Memory B cell (primary cell): Measurements from ENCODE around the gene CCNJ.
"Not testable (repeated sequence)": the region's sequence is repeated elsewhere in the genome, so short reads cannot be mapped to it uniquely, and the experiment has no call there.

Experiments
- ATAC-seq: fragments of 150-1000 bp; cut with Tn5 transposase; 2 replicates; pipeline ENCODE4 v1.10.0; 2021; ENCODE audit warnings: low read depth, mild to moderate bottlenecking, moderate library complexity
- DNase-seq, 2 donors: peaks; one replicate each; pipeline ENCODE4 v3.0.0; 2022; ENCODE audit warnings: low spot score in 2 of 2
- H3K27ac Mint-ChIP-seq: one replicate; pipeline ENCODE4 v1.8.0; 2022; ENCODE audit warnings: mild to moderate bottlenecking, moderate library complexity, mixed read lengths
- H3K27me3 Mint-ChIP-seq: one replicate; pipeline ENCODE4 v1.8.0; 2022; ENCODE audit warnings: mixed read lengths
- H3K36me3 Mint-ChIP-seq: one replicate; pipeline ENCODE4 v1.8.0; 2022; ENCODE audit warnings: mild to moderate bottlenecking, mixed read lengths
- H3K4me1 Mint-ChIP-seq: one replicate; pipeline ENCODE4 v1.8.0; 2022; ENCODE audit warnings: mixed read lengths
- H3K4me3 Mint-ChIP-seq: one replicate; pipeline ENCODE4 v1.8.0; 2022; ENCODE audit warnings: mild to moderate bottlenecking, moderate library complexity, mixed read lengths
- H3K9me3 Mint-ChIP-seq: one replicate; pipeline ENCODE4 v1.8.0; 2022; ENCODE audit warnings: mixed read lengths

The CCNJ gene

GRCh38 chr10:96043893-96044715, 721 bp downstream of the CCNJ start:
- no peaks in the 10 kb centered on the region for H3K9me3 Mint-ChIP-seq
- ATAC-seq (peak; percentile 47), DNase-seq (peak; percentile 43 to 57)
- H3K36me3 Mint-ChIP-seq, result peaks cover 14% of the 10 kb centered on the region
- peak overlapping the region; percentile 85 for H3K4me3 Mint-ChIP-seq
- no peaks in the 10 kb centered on the region for H3K27me3 Mint-ChIP-seq
- peak overlapping the region; percentile 89 for H3K27ac Mint-ChIP-seq
- peaks cover 44% of the 10 kb centered on the region for H3K4me1 Mint-ChIP-seq

DNA sequence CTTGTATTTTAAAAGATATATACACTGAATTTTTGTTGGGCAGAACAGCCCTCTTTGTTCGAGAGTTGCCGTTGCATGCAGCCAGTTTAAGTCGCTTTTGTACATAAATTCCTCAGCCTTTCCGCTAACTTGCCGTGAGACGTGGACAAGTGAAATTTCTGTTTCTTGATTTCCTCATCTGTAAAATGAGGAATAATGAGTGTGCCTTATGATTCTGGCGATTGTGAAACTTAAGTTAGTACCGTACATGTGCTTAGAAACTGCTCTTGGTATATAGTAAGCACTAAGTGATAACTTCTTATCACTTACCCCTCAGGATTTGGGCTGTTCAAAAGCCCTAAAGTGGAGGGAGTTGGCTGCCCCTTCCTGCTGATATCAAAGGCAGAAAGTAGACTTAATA, 1.4 kb downstream of the CCNJ start:
- H3K9me3 Mint-ChIP-seq, result no peaks in the 10 kb centered on the region
- no peaks in the 10 kb centered on the region for H3K27me3 Mint-ChIP-seq
- ATAC-seq (no peak), DNase-seq (no peak)
- peaks cover 49% of the 10 kb centered on the region for H3K4me1 Mint-ChIP-seq
- peak overlapping the region; percentile 89 for H3K27ac Mint-ChIP-seq
- peak overlapping the region; percentile 85 for H3K4me3 Mint-ChIP-seq
- H3K36me3 Mint-ChIP-seq, result peaks cover 16% of the 10 kb centered on the region

GRCh38 chr10:96046546-96046945, 3.2 kb downstream of the CCNJ start:
- Mint-ChIP-seq H3K9me3 (no peaks in the 10 kb centered on the region), H3K27me3 (no peaks in the 10 kb centered on the region), H3K27ac (peak overlapping the region; percentile 58), H3K36me3 (peaks cover 17% of the 10 kb centered on the region), H3K4me3 (no peak overlapping the region), H3K4me1 (peaks cover 50% of the 10 kb centered on the region)
- no peak for DNase-seq
- no peak for ATAC-seq

DNA sequence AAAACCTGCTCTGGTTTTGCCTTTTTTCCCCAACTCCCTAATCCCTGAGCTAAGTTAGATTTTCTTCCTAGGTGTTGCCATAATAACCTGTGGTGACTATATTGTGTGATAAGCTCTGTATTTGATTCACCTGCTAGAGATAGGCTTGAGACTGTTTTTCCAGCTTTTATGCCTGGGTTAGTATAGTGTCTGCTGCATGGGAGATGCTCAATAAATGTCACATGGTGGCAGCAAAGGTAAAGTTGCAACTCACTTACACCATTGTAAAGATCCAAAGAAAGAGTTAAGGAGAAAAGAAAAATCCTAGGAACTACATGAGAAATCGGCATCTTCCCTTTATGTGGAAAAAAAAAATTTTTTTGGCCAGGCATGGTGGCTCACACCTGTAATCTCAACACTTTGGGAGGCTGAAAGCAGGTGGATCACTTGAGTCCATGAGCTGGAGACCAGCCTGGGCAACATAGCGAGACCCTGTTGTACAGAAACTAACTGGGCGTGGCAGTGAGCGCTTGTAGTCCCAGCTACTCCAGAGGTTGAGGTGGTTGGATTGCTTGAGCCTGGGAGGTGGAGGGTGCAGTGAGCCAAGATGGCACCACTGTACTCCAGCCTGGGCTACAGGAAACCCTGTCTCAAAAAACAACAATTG, 3.7 kb downstream of the CCNJ start:
- Mint-ChIP-seq H3K36me3 (peaks cover 21% of the 10 kb centered on the region), H3K9me3 (no peaks in the 10 kb centered on the region), H3K27ac (no peak overlapping the region), H3K4me3 (no peak overlapping the region), H3K27me3 (no peaks in the 10 kb centered on the region), H3K4me1 (peaks cover 54% of the 10 kb centered on the region)
- ATAC-seq (no peak), DNase-seq (no peak)

DNA sequence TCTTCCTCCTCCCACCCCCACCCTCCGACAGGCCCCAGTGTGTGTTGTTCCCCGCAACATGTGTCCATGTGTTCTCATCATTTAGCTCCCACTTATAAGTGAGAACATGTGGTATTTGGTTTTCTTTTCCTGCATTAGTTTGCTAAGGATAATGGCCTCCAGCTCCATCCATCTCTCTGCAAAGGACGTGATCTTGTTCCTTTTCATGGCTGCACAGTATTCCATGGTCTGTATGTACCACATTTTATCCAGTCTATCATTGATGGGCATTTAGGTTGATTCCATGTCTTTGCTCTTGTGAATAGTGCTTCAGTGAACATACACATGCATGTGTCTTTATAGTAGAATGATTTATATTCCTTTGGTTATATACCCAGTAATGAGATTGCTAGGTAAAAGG, 4.5 kb downstream of the CCNJ start:
- Mint-ChIP-seq H3K4me1 (peaks cover 49% of the 10 kb centered on the region), H3K36me3 (peaks cover 21% of the 10 kb centered on the region)
- not testable (repeated sequence) for H3K9me3 Mint-ChIP-seq, DNase-seq, H3K4me3 Mint-ChIP-seq, H3K27ac Mint-ChIP-seq, ATAC-seq, H3K27me3 Mint-ChIP-seq

GRCh38 chr10:96049340-96049739, 6.0 kb downstream of the CCNJ start:
- Mint-ChIP-seq H3K27ac (no peak overlapping the region), H3K36me3 (peaks cover 23% of the 10 kb centered on the region), H3K4me3 (no peak overlapping the region), H3K9me3 (no peaks in the 10 kb centered on the region), H3K27me3 (no peaks in the 10 kb centered on the region), H3K4me1 (peaks cover 50% of the 10 kb centered on the region)
- ATAC-seq, result peak; percentile 46
- DNase-seq, result no peak

DNA sequence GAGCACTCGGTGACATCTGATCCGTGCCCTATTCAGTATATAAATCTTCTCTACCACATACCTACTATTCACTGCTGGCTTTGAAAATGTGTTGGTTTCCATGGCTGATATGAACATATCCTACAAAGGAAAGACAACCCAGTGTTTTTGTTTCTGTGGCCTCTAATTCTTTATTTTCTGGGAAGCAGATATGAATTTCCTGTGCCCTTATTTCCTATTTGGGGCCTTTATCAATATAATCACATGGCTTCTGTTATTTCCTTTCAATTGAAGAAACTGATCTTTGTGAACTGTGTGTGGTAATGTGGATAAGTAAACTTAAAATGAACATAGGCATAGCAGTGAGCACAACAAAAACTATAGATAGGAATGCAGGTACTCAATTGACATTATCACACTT, 10.6 kb downstream of the CCNJ start:
- Mint-ChIP-seq H3K27ac (no peak overlapping the region), H3K36me3 (peaks cover 28% of the 10 kb centered on the region), H3K4me3 (no peak overlapping the region), H3K4me1 (peaks cover 14% of the 10 kb centered on the region), H3K9me3 (no peaks in the 10 kb centered on the region), H3K27me3 (no peaks in the 10 kb centered on the region)
- ATAC-seq (no peak), DNase-seq (no peak)

DNA sequence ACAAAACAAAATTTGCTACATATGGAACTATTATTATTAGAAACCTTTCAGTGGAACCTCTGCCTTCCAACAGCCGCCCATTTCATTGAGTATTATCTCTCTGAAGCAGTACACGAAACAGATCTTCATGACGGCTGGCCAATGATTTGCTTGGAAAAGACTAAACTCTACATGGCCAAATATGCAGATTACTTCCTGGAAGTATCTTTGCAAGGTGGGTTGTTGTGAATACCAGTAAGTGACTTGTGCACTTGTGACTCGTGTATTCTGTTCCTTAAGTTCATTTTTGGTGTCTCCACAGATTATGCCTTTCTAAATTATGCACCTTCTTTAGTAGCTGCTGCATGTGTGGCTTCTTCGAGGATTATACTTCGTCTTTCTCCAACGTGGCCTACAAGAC, 13.4 kb downstream of the CCNJ start:
- Mint-ChIP-seq H3K27ac (no peak overlapping the region), H3K9me3 (no peaks in the 10 kb centered on the region), H3K27me3 (no peaks in the 10 kb centered on the region), H3K4me1 (peaks cover 5% of the 10 kb centered on the region), H3K36me3 (peaks cover 29% of the 10 kb centered on the region), H3K4me3 (no peak overlapping the region)
- DNase-seq, result no peak
- ATAC-seq, result no peak

DNA sequence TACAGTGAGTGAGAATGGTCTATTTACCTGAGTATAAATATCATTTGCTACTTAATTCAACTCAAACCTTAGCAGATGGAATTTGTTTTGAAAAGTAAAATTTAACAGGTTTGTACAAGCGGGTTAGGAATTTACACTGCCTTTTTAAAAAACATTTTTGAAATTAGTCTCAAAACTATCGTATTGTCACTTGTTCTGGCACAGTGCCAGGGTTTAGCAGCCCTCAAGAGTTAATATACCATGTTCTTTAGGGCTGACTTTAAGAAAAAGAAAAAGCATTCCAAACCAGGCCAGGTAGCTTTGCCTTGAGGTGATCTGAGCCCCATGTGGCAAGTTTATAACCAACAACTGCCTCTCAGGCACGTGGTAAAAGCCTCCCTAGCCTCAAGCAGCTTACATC, 17.8 kb downstream of the CCNJ start:
- ATAC-seq (no peak), DNase-seq (no peak)
- Mint-ChIP-seq H3K27ac (no peak overlapping the region), H3K27me3 (no peaks in the 10 kb centered on the region), H3K36me3 (peaks cover 30% of the 10 kb centered on the region), H3K9me3 (no peaks in the 10 kb centered on the region), H3K4me3 (no peak overlapping the region), H3K4me1 (no peaks in the 10 kb centered on the region)

DNA sequence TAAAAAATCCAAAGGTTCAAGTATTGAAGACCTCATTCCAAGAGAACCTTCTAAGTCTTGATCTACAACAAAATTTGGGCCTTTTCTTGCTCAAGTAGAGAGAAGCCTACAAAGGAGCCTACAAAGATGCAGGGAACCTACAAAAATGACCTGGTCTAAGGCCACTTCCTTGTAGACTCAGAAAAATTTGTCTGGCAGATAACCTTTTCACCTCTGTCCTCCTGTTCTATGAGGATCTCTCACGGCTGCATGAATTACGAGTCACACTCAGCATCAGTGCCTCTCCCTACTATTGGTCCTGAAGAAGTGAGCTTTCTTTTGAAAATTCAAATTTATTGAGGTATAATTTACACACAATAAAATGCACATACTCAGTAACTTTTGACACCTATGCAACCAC, 29.3 kb downstream of the CCNJ start:
- H3K4me3 Mint-ChIP-seq, result no peak overlapping the region
- H3K27ac Mint-ChIP-seq, result no peak overlapping the region
- no peaks in the 10 kb centered on the region for H3K27me3 Mint-ChIP-seq
- ATAC-seq (no peak), DNase-seq (no peak)
- no peaks in the 10 kb centered on the region for H3K9me3 Mint-ChIP-seq
- peaks cover 2% of the 10 kb centered on the region for H3K4me1 Mint-ChIP-seq
- peaks cover 10% of the 10 kb centered on the region for H3K36me3 Mint-ChIP-seq

DNA sequence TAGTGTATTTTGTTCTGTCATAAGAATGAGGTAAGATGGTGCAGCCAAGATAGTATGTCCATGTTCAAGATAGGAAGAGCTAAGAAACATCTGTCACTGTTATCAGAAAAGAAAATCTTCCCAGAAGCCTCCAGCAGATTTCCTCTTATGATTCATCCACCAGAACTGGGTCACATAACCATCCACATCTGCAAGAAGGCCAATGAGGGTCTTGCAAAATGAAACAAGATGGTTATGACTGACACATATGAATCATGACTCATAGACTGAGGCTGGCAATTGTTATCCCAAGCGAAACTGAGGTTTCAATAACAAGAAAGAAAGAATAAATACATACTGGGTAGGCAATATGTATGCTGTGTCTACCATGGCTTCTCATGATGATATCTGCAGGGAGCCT, 30.3 kb downstream of the CCNJ start:
- Mint-ChIP-seq H3K27me3 (no peaks in the 10 kb centered on the region), H3K4me3 (no peak overlapping the region), H3K36me3 (peaks cover 15% of the 10 kb centered on the region), H3K4me1 (peaks cover 2% of the 10 kb centered on the region), H3K9me3 (no peaks in the 10 kb centered on the region), H3K27ac (no peak overlapping the region)
- no peak for DNase-seq
- no peak for ATAC-seq

- ATAC-seq (no peak), DNase-seq (no peak)
- Mint-ChIP-seq H3K4me1 (peaks cover 2% of the 10 kb centered on the region), H3K9me3 (no peaks in the 10 kb centered on the region), H3K4me3 (no peak overlapping the region), H3K27me3 (no peaks in the 10 kb centered on the region), H3K36me3 (peaks cover 17% of the 10 kb centered on the region), H3K27ac (no peak overlapping the region)
Observed at GRCh38 chr10:96074776-96075175, 31.4 kb downstream of the CCNJ start.

DNA sequence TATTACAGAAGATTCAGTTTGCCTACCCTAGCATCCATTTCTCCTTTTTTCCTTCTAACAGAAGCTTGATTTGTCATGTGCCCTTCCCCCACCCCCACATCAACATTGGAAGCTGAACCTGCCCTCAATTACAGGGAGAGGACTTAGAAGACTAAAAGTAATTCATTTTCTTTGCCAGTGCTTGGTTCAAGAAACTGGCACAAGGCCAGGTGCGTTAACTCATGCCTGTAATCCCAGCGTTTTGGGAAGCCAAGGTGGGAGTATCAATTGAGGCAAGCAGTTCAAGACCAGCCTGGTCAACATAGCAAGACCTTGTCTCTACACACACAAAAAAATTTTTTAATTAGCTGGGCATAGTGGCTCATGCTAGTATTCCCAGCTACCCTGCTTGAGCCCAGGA, 32.6 kb downstream of the CCNJ start:
- Mint-ChIP-seq H3K36me3 (peaks cover 22% of the 10 kb centered on the region), H3K27me3 (no peaks in the 10 kb centered on the region), H3K4me3 (no peak overlapping the region), H3K9me3 (no peaks in the 10 kb centered on the region), H3K27ac (no peak overlapping the region), H3K4me1 (peaks cover 2% of the 10 kb centered on the region)
- ATAC-seq (no peak), DNase-seq (no peak)

DNA sequence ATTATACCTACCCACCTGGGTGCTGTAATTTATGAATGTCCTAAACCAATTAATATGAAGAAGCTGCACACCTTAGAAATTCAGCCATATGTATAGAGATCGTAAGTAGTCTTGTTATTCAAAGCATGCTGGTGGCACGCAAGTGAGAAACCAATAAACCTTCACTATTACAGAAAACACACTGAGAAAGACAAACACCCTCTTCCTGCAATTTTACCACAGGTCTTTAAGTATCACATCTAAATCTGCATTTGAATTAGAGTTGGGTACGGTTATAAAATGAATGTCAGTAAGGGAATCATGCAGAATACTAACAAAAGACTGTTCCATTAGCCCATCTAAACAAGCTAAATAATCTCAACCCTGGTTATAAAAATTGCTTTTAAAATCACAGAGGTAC, 33.8 kb downstream of the CCNJ start:
- no peak for ATAC-seq
- Mint-ChIP-seq H3K9me3 (no peaks in the 10 kb centered on the region), H3K4me3 (no peak overlapping the region)

DNA sequence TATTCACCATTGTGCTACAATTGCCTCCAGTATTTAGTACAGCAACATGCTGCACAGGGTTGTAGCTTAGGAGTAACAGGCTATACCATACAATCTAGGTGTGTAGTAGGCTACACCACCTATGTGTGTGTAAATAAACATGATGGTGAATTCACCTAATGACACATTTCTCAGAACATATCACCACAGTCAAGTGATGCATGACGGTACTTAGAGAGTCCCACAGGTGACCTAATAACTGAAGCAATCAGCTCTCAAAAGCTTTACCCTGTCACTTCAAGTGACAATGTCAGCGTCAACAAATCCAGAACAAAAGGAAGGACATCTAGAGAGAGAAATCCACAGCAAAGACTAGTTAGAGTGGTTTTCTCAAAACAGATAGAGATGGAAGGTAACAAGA, 38.8 kb downstream of the CCNJ start:
- no peak for DNase-seq
- Mint-ChIP-seq H3K9me3 (no peaks in the 10 kb centered on the region), H3K4me3 (no peak overlapping the region), H3K27ac (no peak overlapping the region), H3K36me3 (peaks cover 40% of the 10 kb centered on the region), H3K4me1 (no peaks in the 10 kb centered on the region), H3K27me3 (no peaks in the 10 kb centered on the region)
- ATAC-seq, result no peak

More for the DNA sequence above, 33.8 kb downstream of the CCNJ start:
- Mint-ChIP-seq H3K27ac (no peak overlapping the region), H3K27me3 (no peaks in the 10 kb centered on the region), H3K36me3 (peaks cover 27% of the 10 kb centered on the region), H3K4me1 (no peaks in the 10 kb centered on the region)
- no peak for DNase-seq
